Measurements from ENCODE around the gene OR10H4.

DNA sequence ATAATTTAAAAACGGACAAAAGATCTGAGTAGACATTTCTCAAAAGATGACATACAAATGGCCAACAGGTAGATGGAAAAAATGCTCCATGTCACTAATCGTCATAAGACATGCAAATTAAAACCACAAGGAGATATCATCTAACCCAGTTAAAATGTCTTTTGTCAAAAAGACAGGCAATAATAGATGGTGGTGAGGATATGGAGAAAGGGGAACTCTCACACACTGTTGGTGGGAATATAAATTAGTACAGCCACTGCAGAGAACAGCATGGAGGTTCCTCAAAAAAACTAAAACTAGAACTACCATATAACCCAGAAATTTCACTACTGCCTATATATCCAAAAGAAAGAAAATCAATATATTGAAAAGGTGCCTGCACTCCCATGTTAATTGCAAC lies 37.9 kb downstream of the OR10H4 start:
- TF ChIP-seq ZBTB1 (CRISPR knock-in tag; IDR thresholded peaks at IDR 0.05; ENCODE audit: borderline replicate concordance, low read depth), result no peak
- TF ChIP-seq POLR2A (conservative IDR thresholded peaks at IDR 0.05), result no peak
- TF ChIP-seq, protein P1, sequence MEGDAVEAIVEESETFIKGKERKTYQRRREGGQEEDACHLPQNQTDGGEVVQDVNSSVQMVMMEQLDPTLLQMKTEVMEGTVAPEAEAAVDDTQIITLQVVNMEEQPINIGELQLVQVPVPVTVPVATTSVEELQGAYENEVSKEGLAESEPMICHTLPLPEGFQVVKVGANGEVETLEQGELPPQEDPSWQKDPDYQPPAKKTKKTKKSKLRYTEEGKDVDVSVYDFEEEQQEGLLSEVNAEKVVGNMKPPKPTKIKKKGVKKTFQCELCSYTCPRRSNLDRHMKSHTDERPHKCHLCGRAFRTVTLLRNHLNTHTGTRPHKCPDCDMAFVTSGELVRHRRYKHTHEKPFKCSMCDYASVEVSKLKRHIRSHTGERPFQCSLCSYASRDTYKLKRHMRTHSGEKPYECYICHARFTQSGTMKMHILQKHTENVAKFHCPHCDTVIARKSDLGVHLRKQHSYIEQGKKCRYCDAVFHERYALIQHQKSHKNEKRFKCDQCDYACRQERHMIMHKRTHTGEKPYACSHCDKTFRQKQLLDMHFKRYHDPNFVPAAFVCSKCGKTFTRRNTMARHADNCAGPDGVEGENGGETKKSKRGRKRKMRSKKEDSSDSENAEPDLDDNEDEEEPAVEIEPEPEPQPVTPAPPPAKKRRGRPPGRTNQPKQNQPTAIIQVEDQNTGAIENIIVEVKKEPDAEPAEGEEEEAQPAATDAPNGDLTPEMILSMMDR (IDR thresholded peaks at IDR 0.05 in 2 of 3, conservative IDR thresholded peaks at IDR 0.05 in 1 of 3; ENCODE audit: insufficient read depth in 2 of 3, low read depth in 1 of 3, low read length in 3 of 3), result no peak

All from K562 (cell line).